HG02759 (cell line): ENCODE measurements around the gene ST6GALNAC5.

Experiments used
- ATAC-seq: cut with Tn5 transposase; IDR thresholded peaks from one replicate; pipeline ENCODE4 v1.9.1; 2021; ENCODE audit warnings: mild to moderate bottlenecking, moderate library complexity; ENCODE audit not compliant: unreplicated experiment

The ST6GALNAC5 gene

DNA sequence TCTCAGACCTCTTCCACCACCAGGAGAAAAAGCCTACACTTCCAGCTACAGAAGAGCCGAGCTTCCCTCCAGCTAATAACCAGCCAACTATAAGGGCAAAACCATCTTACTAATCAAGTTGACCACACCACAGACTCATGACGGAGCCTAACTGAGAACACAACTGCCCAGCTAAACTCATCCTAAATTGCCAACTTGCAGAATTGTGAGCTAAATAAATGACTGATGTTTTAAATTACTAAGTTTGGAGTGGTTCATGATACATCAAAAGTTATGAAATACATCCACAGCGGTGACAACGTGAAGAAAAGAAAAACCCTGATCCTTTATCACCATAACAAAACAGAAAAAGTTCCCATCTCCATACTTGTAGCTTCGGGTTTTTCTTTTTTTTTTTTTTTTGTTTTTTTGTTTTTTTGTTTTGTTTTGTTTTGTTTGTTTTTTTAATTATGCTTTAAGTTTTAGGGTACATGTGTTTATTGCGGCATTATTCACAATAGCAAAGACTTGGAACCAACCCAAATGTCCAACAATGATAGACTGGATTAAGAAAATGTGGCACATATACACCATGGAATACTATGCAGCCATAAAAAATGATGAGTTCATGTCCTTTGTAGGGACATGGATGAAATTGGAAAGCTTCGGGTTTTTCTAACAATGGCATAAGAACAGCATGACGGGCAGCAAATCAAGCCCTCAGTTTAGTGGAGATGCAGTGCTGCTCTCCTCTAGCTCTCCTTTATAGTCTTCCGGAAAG, 229.4 kb downstream of the ST6GALNAC5 start:
- no peak for ATAC-seq

DNA sequence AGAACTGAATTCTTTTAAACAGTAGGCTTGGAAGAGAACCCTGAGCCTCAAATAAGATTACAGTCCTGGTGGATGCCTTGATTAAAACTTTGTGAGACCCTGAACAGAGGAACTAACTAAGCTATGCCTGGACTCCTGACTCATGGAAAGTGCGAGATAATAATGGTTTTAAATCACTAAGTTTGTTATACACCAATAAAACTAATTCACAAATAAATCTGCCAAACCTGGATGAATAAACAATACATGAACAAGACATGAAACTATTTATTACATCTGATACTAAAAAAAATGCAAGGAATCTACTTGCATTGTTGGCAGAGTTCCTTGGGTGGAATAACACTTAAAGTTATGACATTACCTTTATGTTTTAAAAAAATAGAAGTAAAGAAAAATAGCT, 233.6 kb downstream of the ST6GALNAC5 start:
- ATAC-seq = no peak

DNA sequence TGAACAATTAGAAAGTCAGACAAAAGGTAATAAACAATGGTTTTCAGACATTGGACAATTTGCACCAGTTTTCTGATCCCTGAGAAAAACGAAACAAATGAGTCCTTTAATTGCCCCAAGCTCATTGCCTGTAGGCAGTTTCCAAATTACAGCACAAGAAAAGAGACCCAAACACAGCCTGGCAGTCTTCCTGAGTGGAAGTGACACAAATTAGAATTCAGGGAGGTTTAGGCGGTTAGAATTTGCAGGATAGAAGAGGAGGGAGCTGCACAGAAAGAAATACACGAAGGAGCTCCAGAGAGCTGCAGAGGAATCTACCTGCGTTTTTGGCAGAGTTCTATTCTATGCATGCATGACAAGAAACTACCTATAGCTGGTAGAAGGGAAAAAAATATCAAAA, 236.2 kb downstream of the ST6GALNAC5 start:
- no peak for ATAC-seq

DNA sequence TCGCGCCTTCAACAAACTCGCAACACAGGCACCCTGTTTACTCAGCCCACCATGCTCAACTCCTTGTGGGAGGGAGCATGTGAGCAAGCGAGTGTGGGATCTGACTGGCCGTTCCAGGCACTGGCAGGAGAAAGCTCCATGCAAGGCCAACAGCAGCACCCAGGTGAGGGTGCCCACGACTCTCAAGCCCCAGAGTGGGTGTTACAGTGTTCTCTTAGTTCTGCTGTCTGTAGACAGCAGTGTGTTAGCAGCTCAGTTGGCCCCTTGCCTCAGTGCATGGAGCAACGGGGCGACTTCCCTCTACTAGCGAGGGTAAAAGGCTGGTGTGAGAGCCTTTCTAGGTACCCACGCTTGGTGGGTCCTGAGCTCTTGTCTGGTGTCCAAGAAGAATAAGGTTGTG, 237.4 kb downstream of the ST6GALNAC5 start:
- no peak for ATAC-seq
